Activated T-cell treated with anti-CD3 and anti-CD28 coated beads, Interleukin-2, amount 50 U/mL, for 72 hours (primary cell): Measurements from ENCODE around the gene PIK3R2. TPM values are rescaled to one million over a fixed set of nuclear protein-coding genes. Genes with fewer than 3 reads are reported as not detected.
"Not testable (repeated sequence)": the region's sequence is repeated elsewhere in the genome, so short reads cannot be mapped to it uniquely, and the experiment has no call there.

Experiments
- ATAC-seq, 2 donors: fragments of 150-1000 bp; cut with Tn5 transposase; replicated peaks in 1 of 2; 2 replicates each; pipeline ENCODE4 v1.10.0; 2021; ENCODE audit warnings: moderate library complexity in 2 of 2, mild to moderate bottlenecking in 1 of 2
- DNase-seq, 2 donors: peaks; one replicate each; pipeline ENCODE4 v3.0.0; 2021 to 2022; ENCODE audit warnings: mixed read lengths in 1 of 2
- H3K27ac Mint-ChIP-seq: one replicate; pipeline ENCODE4 v1.8.0; 2022; ENCODE audit warnings: mild to moderate bottlenecking, moderate library complexity, mixed read lengths
- H3K27me3 Mint-ChIP-seq: one replicate; pipeline ENCODE4 v1.8.0; 2022; ENCODE audit warnings: low read depth, mixed read lengths
- H3K36me3 Mint-ChIP-seq, 2 donors: one replicate each; pipeline ENCODE4 v1.8.0; 2022; ENCODE audit warnings: mixed read lengths in 2 of 2, mild to moderate bottlenecking in 1 of 2; ENCODE audit not compliant: insufficient read depth in 2 of 2
- H3K4me1 Mint-ChIP-seq: one replicate; pipeline ENCODE4 v1.8.0; 2022; ENCODE audit warnings: low read depth, mixed read lengths
- H3K4me3 Mint-ChIP-seq, 2 donors: one replicate each; pipeline ENCODE4 v1.8.0; 2022; ENCODE audit warnings: mild to moderate bottlenecking in 2 of 2, mixed read lengths in 2 of 2, moderate library complexity in 2 of 2
- H3K9me3 Mint-ChIP-seq, 2 donors: one replicate each; pipeline ENCODE4 v1.8.0; 2022; ENCODE audit warnings: mixed read lengths in 2 of 2
- total RNA-seq, 2 donors: library from RNA; stranded (reverse); gene quantifications; one replicate each; pipeline ENCODE4 v1.2.3, GENCODE V29; 2022

The PIK3R2 gene
- 10 to 100 TPM; 13.3 to 15.4 TPM for total RNA-seq

- peak; percentile 100 for DNase-seq
- Mint-ChIP-seq H3K4me1 (peaks cover 31% of the 10 kb centered on the region), H3K27me3 (no peaks in the 10 kb centered on the region), H3K4me3 (peak within 1 kb of the TSS; percentile 81 to 90), H3K27ac (peak within 1 kb of the TSS; percentile 64), H3K9me3 (no peaks in the 10 kb centered on the region), H3K36me3 (peaks cover 0 to 1% of the 10 kb centered on the region in 2 donors)
- ATAC-seq = peak; percentile 90 to 91
These were observed at the start of gene PIK3R2 for GRCh38 chr19:18152817-18153555. PIK3R2 (plus strand) TSS chr19:18153163; CDS start chr19:18155880, 2,717 bp downstream.

- Mint-ChIP-seq H3K36me3 (no peaks in the 10 kb centered on the region), H3K27me3 (no peaks in the 10 kb centered on the region), H3K4me1 (peaks cover 30% of the 10 kb centered on the region), H3K9me3 (no peaks in the 10 kb centered on the region), H3K27ac (no peak overlapping the region), H3K4me3 (peak overlapping the region; percentile 70 to 77)
- DNase-seq (no peak), ATAC-seq (no peak)
These were observed 48.2 kb upstream of the PIK3R2 start for GRCh38 chr19:18104793-18105131.

GRCh38 chr19:18105259-18105658 is 47.7 kb upstream of the PIK3R2 start:
- not testable (repeated sequence) for ATAC-seq, DNase-seq, H3K9me3 Mint-ChIP-seq, H3K27ac Mint-ChIP-seq, H3K27me3 Mint-ChIP-seq, H3K36me3 Mint-ChIP-seq, H3K4me3 Mint-ChIP-seq
- H3K4me1 Mint-ChIP-seq = peaks cover 26% of the 10 kb centered on the region

DNA sequence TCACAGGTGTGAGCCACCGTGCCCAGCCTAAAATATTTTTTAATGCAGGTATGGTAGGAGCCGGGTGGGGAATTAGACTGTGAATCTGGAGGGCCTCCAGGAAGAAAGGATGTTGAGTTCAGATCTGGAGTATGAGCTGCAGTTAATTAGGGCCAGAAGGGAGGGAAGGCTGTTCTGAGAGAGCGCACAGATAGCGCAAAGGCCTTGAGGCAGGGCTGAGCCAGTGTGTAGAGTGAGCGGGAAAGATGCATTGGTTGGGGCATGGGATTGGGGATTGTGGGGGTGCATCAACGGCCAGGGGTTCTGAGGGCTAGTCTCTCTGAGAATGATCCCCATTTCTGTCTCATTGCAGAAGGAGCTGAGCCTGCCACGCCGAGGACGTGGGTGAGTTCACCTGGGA is 45.7 kb upstream of the PIK3R2 start:
- Mint-ChIP-seq H3K36me3 (no peaks in the 10 kb centered on the region), H3K9me3 (no peaks in the 10 kb centered on the region), H3K27ac (no peak overlapping the region), H3K4me3 (no peak overlapping the region), H3K27me3 (no peaks in the 10 kb centered on the region), H3K4me1 (peaks cover 25% of the 10 kb centered on the region)
- DNase-seq (no peak), ATAC-seq (no peak)

DNA sequence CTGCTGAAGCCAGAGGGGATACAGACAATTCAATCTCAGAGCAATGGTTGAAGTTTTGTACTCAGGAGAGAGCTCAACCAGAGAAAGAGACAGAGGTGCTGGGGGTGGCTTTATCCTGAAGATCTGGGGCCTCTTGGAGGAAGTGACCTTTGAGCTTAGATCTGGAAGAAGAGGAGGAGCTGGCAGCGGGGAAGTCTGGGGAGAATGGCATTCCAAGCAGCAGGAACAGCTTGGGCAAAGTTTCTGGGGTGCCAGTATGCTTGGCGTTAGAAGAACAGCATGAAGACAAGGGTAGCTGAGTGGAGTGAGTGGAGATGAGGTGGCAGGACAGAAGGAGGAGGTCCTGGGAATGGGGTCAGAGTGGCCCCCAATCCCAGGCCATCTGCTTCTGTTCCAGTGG is 44.1 kb upstream of the PIK3R2 start:
- Mint-ChIP-seq H3K27ac (peak overlapping the region; percentile 3), H3K4me3 (peak overlapping the region; percentile 62 to 66), H3K27me3 (no peaks in the 10 kb centered on the region), H3K4me1 (peaks cover 26% of the 10 kb centered on the region), H3K36me3 (no peaks in the 10 kb centered on the region), H3K9me3 (no peaks in the 10 kb centered on the region)
- ATAC-seq (no peak), DNase-seq (no peak)

DNA sequence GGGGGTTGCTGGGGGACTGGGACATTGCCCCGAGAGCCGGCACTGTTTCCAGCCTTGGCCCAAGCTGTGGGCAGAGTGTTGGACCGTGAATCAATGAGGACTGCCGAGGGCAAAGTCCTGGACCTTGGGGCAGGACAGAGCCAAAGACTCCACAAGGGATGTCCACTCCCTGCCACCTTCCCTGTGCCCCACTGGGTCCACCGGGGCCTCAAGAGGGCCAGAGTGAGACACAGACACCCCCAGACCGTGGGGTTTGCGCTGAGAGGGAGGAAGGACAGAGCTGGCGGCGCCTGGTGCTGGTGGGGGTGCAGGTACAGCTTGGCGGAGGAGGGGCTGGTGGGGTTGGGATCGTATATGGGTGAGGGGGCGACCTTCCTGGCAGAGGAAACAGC is 43.6 kb upstream of the PIK3R2 start:
- Mint-ChIP-seq H3K27me3 (no peaks in the 10 kb centered on the region), H3K9me3 (no peaks in the 10 kb centered on the region), H3K4me1 (peaks cover 24% of the 10 kb centered on the region), H3K27ac (no peak overlapping the region), H3K4me3 (peak overlapping the region; percentile 62 to 66), H3K36me3 (no peaks in the 10 kb centered on the region)
- no peak for DNase-seq
- no peak for ATAC-seq

GRCh38 chr19:18109733-18110608 is 43.0 kb upstream of the PIK3R2 start:
- ATAC-seq (peak; percentile 78 to 80), DNase-seq (peak; percentile 57 to 62)
- H3K27me3 Mint-ChIP-seq = no peaks in the 10 kb centered on the region
- peaks cover 19% of the 10 kb centered on the region for H3K4me1 Mint-ChIP-seq
- H3K4me3 Mint-ChIP-seq = peak overlapping the region; percentile 73 to 77
- H3K9me3 Mint-ChIP-seq = no peaks in the 10 kb centered on the region
- H3K27ac Mint-ChIP-seq = no peak overlapping the region
- no peaks in the 10 kb centered on the region for H3K36me3 Mint-ChIP-seq

- Mint-ChIP-seq H3K9me3 (no peaks in the 10 kb centered on the region), H3K4me3 (peak overlapping the region; percentile 73 to 77), H3K4me1 (peaks cover 19% of the 10 kb centered on the region), H3K27ac (no peak overlapping the region), H3K36me3 (no peaks in the 10 kb centered on the region), H3K27me3 (no peaks in the 10 kb centered on the region)
- ATAC-seq (no peak), DNase-seq (no peak)
These were observed 42.2 kb upstream of the PIK3R2 start for GRCh38 chr19:18110609-18111232.

- H3K4me3 Mint-ChIP-seq = no peak overlapping the region
- H3K27ac Mint-ChIP-seq = no peak overlapping the region
- no peaks in the 10 kb centered on the region for H3K9me3 Mint-ChIP-seq
- peaks cover 26% of the 10 kb centered on the region for H3K4me1 Mint-ChIP-seq
- ATAC-seq (peak; percentile 31 to 44), DNase-seq (peak; percentile 79 to 84)
- no peaks in the 10 kb centered on the region for H3K27me3 Mint-ChIP-seq
- no peaks in the 10 kb centered on the region for H3K36me3 Mint-ChIP-seq
These were observed 39.9 kb upstream of the PIK3R2 start for GRCh38 chr19:18112989-18113478.

DNA sequence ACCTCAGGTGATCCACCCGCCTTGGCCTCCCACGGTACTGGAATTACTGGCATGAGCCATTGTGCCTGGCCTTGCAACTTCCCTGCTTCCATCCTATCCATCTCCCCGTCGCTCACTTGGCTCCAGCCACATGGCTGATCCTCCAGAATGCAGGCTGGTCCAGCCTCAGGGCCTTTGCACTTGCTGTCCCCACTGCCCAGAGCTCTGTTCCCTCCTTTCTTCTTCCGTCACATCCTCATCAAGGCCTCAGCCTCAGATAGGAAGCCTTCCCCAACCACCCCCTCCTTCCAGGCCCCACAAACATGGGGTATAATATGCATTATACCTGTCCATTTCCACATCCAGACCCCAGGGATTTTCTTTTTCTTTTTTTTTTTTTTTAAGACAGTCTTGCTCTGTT is 39.1 kb upstream of the PIK3R2 start:
- peaks cover 31% of the 10 kb centered on the region for H3K4me1 Mint-ChIP-seq
- H3K36me3 Mint-ChIP-seq = no peaks in the 10 kb centered on the region
- no peaks in the 10 kb centered on the region for H3K9me3 Mint-ChIP-seq
- H3K27ac Mint-ChIP-seq = no peak overlapping the region
- no peak overlapping the region for H3K4me3 Mint-ChIP-seq
- no peak for DNase-seq
- ATAC-seq = no peak
- no peaks in the 10 kb centered on the region for H3K27me3 Mint-ChIP-seq

- ATAC-seq (no peak), DNase-seq (no peak)
- Mint-ChIP-seq H3K4me1 (peaks cover 31% of the 10 kb centered on the region), H3K27ac (no peak overlapping the region), H3K9me3 (no peaks in the 10 kb centered on the region), H3K36me3 (no peaks in the 10 kb centered on the region), H3K4me3 (no peak overlapping the region), H3K27me3 (no peaks in the 10 kb centered on the region)
These were observed 38.5 kb upstream of the PIK3R2 start for GRCh38 chr19:18114483-18114882.

GRCh38 chr19:18117364-18117691 is 35.6 kb upstream of the PIK3R2 start:
- peaks cover 45% of the 10 kb centered on the region for H3K4me1 Mint-ChIP-seq
- H3K9me3 Mint-ChIP-seq = no peaks in the 10 kb centered on the region
- H3K4me3 Mint-ChIP-seq = peak overlapping the region; percentile 65 to 78
- peaks cover 0 to 1% of the 10 kb centered on the region in 2 donors for H3K36me3 Mint-ChIP-seq
- DNase-seq (no peak), ATAC-seq (no peak)
- H3K27me3 Mint-ChIP-seq = no peaks in the 10 kb centered on the region
- H3K27ac Mint-ChIP-seq = peak overlapping the region; percentile 76
